Psoas muscle (tissue), 8 donors: ENCODE results near the gene PHLDB2. TPM values are rescaled to one million over a fixed set of nuclear protein-coding genes. Genes with fewer than 3 reads are reported as not detected.

ENCODE experiments used
- ATAC-seq, 4 donors: fragments of 200-7000 bp; cut with Tn5 transposase; one replicate each; pipeline ENCODE4 v1.9.1; 2020; ENCODE audit warnings: moderate library complexity in 3 of 4, mild to moderate bottlenecking in 2 of 4
- DNase-seq, 2 donors: peaks; one replicate each; pipeline ENCODE4 v3.0.0-alpha.2; 2020
- H3K27ac ChIP-seq: fragments of 200-600 bp; one replicate; pipeline ENCODE4 v1.8.0; 2022
- H3K27me3 ChIP-seq, 3 donors: fragments of 200-600 bp in 1 of 3; one replicate each; pipeline versions ENCODE4 v1.6.1 to v1.8.0; 2013 to 2022; ENCODE audit warnings: low read length in 2 of 3, mild to moderate bottlenecking in 2 of 3, moderate library complexity in 1 of 3; ENCODE audit not compliant: insufficient read depth in 3 of 3
- H3K36me3 ChIP-seq, 2 donors: fragments of 200-600 bp in 1 of 2; one replicate each; pipeline versions ENCODE4 v1.6.1 to v1.8.0; 2013 to 2022; ENCODE audit warnings: low read depth in 1 of 2, mild to moderate bottlenecking in 1 of 2, moderate library complexity in 1 of 2; ENCODE audit not compliant: insufficient read depth in 1 of 2
- H3K4me1 ChIP-seq: fragments of 200-600 bp; one replicate; pipeline ENCODE4 v1.8.0; 2022
- H3K4me3 ChIP-seq: fragments of 200-600 bp; one replicate; pipeline ENCODE4 v1.8.0; 2022; ENCODE audit warnings: mild to moderate bottlenecking
- H3K9me3 ChIP-seq: fragments of 200-600 bp; one replicate; pipeline ENCODE4 v1.8.0; 2022
- CTCF ChIP-seq: fragments of 200-600 bp; IDR thresholded peaks from one replicate; pipeline ENCODE4 v1.8.0; 2022; ENCODE audit warnings: antibody characterized with exemption
- WGBS, 3 donors: extraction: QIAGEN DNeasy Blood & Tissue Kit; methylation state at CpG; one replicate each; pipeline versions ENCODE4 v1.1.6 to v1.1.7; 2013; 5-methylcytosine and 5-hydroxymethylcytosine counted together
- intact Hi-C, 2 donors: fragments of 100-400 bp; cut with DNase I; formaldehyde crosslinking; loops; one replicate each; pipeline versions ENCODE4 v1.11.0 to v1.14.2; 2022
- polyA plus RNA-seq, 3 donors: library from polyadenylated mRNA; stranded (reverse); fragments of 200-250 nt; gene quantifications; one replicate each; pipeline ENCODE4 v1.2.3, GENCODE V29; 2013
- total RNA-seq, 4 donors: library from RNA; stranded (reverse); fragmentation: NEBNext Ultra II Directional in 2 of 4; extraction: Animal tissue kit (Norgen Biotek cat#: 25700) in 2 of 4; gene quantifications; one replicate each; pipeline versions ENCODE4 v1.2.1 to v1.2.4, GENCODE V29; 2021 to 2023
- donor health status: healthy with polysubstance abuse.
- donor health status: DM: no; HTN: no; CAD: no; lungs with moderate emphysema.
- donor health status: Bipolar disorder and iron deficiency.
- donor health status: healthy.
- donor health status: DM: yes; HTN: yes; CAD: no.
- donor health status: DM: no; HTN: no; CAD: no.
- donor health status: DM: no; HTN: no; CAD: no.
- donor health status: DM: yes; HTN: yes; CAD: no.

PHLDB2 gene
- total and polyA plus RNA-seq, 7 donors = 2.9 to 8.5 (median 5.6) TPM

- WGBS, 3 donors = 70 to 81% (median 78%) methylated on average over 4 of the region's 4 CpGs
- Histone ChIP-seq H3K4me3 (no peak overlapping the region), H3K4me1 (no peaks in the 10 kb centered on the region), H3K27me3 (no peaks in the 10 kb centered on the region), H3K27ac (peak overlapping the region; percentile 54), H3K36me3 (no peaks in the 10 kb centered on the region), H3K9me3 (no peaks in the 10 kb centered on the region)
- intact Hi-C loops = no loop called here
- ATAC-seq (peak; percentile 77 to 86 (median 82)), DNase-seq (no peak)
- TF ChIP-seq CTCF = no peak
These were observed 45.5 kb downstream of the PHLDB2 start for GRCh38 chr3:111904376-111905241.

GRCh38 chr3:111906656-111907055 lies 47.6 kb downstream of the PHLDB2 start:
- TF ChIP-seq CTCF = no peak
- H3K27ac ChIP-seq = no peak overlapping the region
- H3K4me3 ChIP-seq = no peak overlapping the region
- H3K36me3 ChIP-seq = no peaks in the 10 kb centered on the region
- 89 to 92% (median 90%) methylated on average over 2 of the region's 2 CpGs for WGBS, 3 donors
- intact Hi-C loops = no loop called here
- no peaks in the 10 kb centered on the region for H3K4me1 ChIP-seq
- no peak for DNase-seq
- H3K9me3 ChIP-seq = no peaks in the 10 kb centered on the region
- no peak for ATAC-seq
- no peaks in the 10 kb centered on the region for H3K27me3 ChIP-seq

- WGBS, 3 donors = 87 to 94% (median 93%) methylated on average over 4 of the region's 4 CpGs
- intact Hi-C loops = no loop called here
- no peak overlapping the region for H3K27ac ChIP-seq
These were observed 48.1 kb downstream of the PHLDB2 start for GRCh38 chr3:111907151-111907550.

GRCh38 chr3:111910806-111911205 lies 51.7 kb downstream of the PHLDB2 start:
- intact Hi-C loops = no loop called here
- Histone ChIP-seq H3K27ac (no peak overlapping the region), H3K27me3 (no peaks in the 10 kb centered on the region), H3K4me3 (no peak overlapping the region), H3K9me3 (no peaks in the 10 kb centered on the region), H3K4me1 (no peaks in the 10 kb centered on the region), H3K36me3 (no peaks in the 10 kb centered on the region)
- no peak for TF ChIP-seq CTCF
- peak in 3 of 4 donors; percentile 32 to 58 (median 33) for ATAC-seq
- WGBS, 3 donors = 11 to 22% (median 22%) methylated on average over 2 of the region's 2 CpGs
- no peak for DNase-seq

More at GRCh38 chr3:111907151-111907550, 48.1 kb downstream of the PHLDB2 start:
- Histone ChIP-seq H3K27me3 (no peaks in the 10 kb centered on the region), H3K36me3 (no peaks in the 10 kb centered on the region), H3K9me3 (no peaks in the 10 kb centered on the region), H3K4me1 (no peaks in the 10 kb centered on the region), H3K4me3 (no peak overlapping the region)
- TF ChIP-seq CTCF = no peak
- DNase-seq (no peak), ATAC-seq (no peak)
